H1 (cell line): ENCODE measurements around the gene PPM1L. TPM values are rescaled to one million over a fixed set of nuclear protein-coding genes. Genes with fewer than 3 reads are reported as not detected.
"Not testable (repeated sequence)": the region's sequence is repeated elsewhere in the genome, so short reads cannot be mapped to it uniquely, and the experiment has no call there.

ENCODE experiments used
- CTCF ChIA-PET: fragments of 300-600 bp; sonication (Branson Sonifier 250); formaldehyde crosslinking; loops from one replicate; lab custom pipeline; 2021; ENCODE audit not compliant: partially characterized antibody; lab: Charles Lee
- POLR2A ChIA-PET: fragments of 300-600 bp; sonication (Branson Sonifier 250); formaldehyde crosslinking; loops from one replicate; lab custom pipeline; 2021; ENCODE audit warnings: inconsistent platforms; ENCODE audit not compliant: partially characterized antibody; lab: Charles Lee
- DNase-seq, 2 experiments: peaks; one replicate each; pipeline versions ENCODE4 v3.0.0 to v3.0.0-alpha.2; 2010 to 2022; ENCODE audit warnings: low spot score in 2 of 2, low read depth in 1 of 2, mixed read lengths in 1 of 2
- FAIRE-seq: peaks from 2 replicates; lab custom pipeline; 2011; peaks lifted over from hg19 to GRCh38; lab: Jason Lieb, UNC
- H2AFZ ChIP-seq: 2 replicates; pipeline ENCODE4 v1.8.1; 2012; ENCODE audit warnings: low read length, inconsistent platforms
- H2AK5ac ChIP-seq: 2 replicates; pipeline ENCODE4 v1.6.1; 2013; ENCODE audit warnings: low read depth, low read length
- H2BK120ac ChIP-seq: replicated peaks from 2 replicates; pipeline ENCODE3; 2013; ENCODE audit warnings: low read depth, low read length, inconsistent platforms
- H2BK12ac ChIP-seq: 2 replicates; pipeline ENCODE4 v1.6.1; 2013; ENCODE audit warnings: low read depth, low read length
- H2BK15ac ChIP-seq: 2 replicates; pipeline ENCODE4 v1.6.1; 2013; ENCODE audit warnings: low read length
- H2BK20ac ChIP-seq: 2 replicates; pipeline ENCODE4 v1.6.1; 2013; ENCODE audit warnings: low read length
- H2BK5ac ChIP-seq: 2 replicates; pipeline ENCODE4 v1.6.1; 2013; ENCODE audit warnings: low read depth, low read length
- H3K14ac ChIP-seq: 2 replicates; pipeline ENCODE4 v1.6.1; 2013; ENCODE audit warnings: inconsistent platforms; ENCODE audit not compliant: insufficient read length
- H3K18ac ChIP-seq: 2 replicates; pipeline ENCODE4 v1.6.1; 2013; ENCODE audit warnings: low read length; ENCODE audit errors: extremely low read depth
- H3K23ac ChIP-seq: 2 replicates; pipeline ENCODE4 v1.6.1; 2013; ENCODE audit warnings: inconsistent platforms; ENCODE audit not compliant: insufficient read length
- H3K23me2 ChIP-seq: 2 replicates; pipeline ENCODE4 v1.6.1; 2013; ENCODE audit warnings: low read depth, low read length
- H3K27ac ChIP-seq: 2 replicates; pipeline ENCODE4 v1.6.1; 2011; ENCODE audit warnings: low read depth, low read length, inconsistent platforms
- H3K27me3 ChIP-seq, 4 experiments: replicated peaks in 1 of 4; 1 replicate in 1 of 4; 2 replicates in 3 of 4; pipeline versions ENCODE4 v1.6.1 to v1.8.1; 2011 to 2013; ENCODE audit warnings: low read length in 3 of 4, mild to moderate bottlenecking in 3 of 4, inconsistent platforms in 2 of 4, mixed read lengths in 2 of 4, moderate library complexity in 1 of 4; ENCODE audit not compliant: control insufficient read depth in 3 of 4, insufficient read depth in 3 of 4; ENCODE audit errors: extremely low read depth in 1 of 4
- H3K36me3 ChIP-seq, 4 experiments: 2 replicates each; pipeline versions ENCODE4 v1.6.1 to v1.8.1; 2011 to 2013; ENCODE audit warnings: mild to moderate bottlenecking in 4 of 4, low read length in 3 of 4, moderate library complexity in 2 of 4, control low read depth in 1 of 4, inconsistent platforms in 1 of 4; ENCODE audit not compliant: insufficient read depth in 4 of 4, control insufficient read depth in 2 of 4
- H3K4ac ChIP-seq: replicated peaks from 2 replicates; pipeline ENCODE3; 2013; ENCODE audit warnings: low read length, low read depth, mixed read lengths, inconsistent platforms; ENCODE audit not compliant: insufficient read length
- H3K4me1 ChIP-seq, 4 experiments: replicated peaks in 1 of 4; 1 replicate in 1 of 4; 2 replicates in 3 of 4; pipeline versions ENCODE4 v1.6.1 to v1.8.1; 2011 to 2013; ENCODE audit warnings: low read length in 3 of 4, inconsistent platforms in 2 of 4, mixed read lengths in 1 of 4; ENCODE audit not compliant: insufficient read depth in 4 of 4, control insufficient read depth in 3 of 4
- H3K4me2 ChIP-seq, 2 experiments: 2 replicates each; pipeline versions ENCODE4 v1.6.1 to v1.8.1; 2011 to 2013; ENCODE audit warnings: low read depth in 2 of 2, low read length in 2 of 2, control low read depth in 1 of 2, inconsistent platforms in 1 of 2, mild to moderate bottlenecking in 1 of 2; ENCODE audit not compliant: insufficient read depth in 1 of 2
- H3K4me3 ChIP-seq, 4 experiments: fragments of 200-600, 300-600 bp in 1 of 4; sonication (generic), shearing (Covaris generic), sonication (Bioruptor Twin) in 1 of 4; 2 replicates each; pipeline versions ENCODE4 v1.5.1 to v1.8.1; 2011 to 2016; ENCODE audit warnings: low read length in 4 of 4, low read depth in 3 of 4, control low read depth in 2 of 4, inconsistent platforms in 2 of 4, mild to moderate bottlenecking in 2 of 4, mixed read lengths in 1 of 4, moderate library complexity in 1 of 4; ENCODE audit not compliant: insufficient read depth in 2 of 4; ENCODE audit errors: extremely low read depth in 1 of 4
- H3K56ac ChIP-seq: replicated peaks from 2 replicates; pipeline ENCODE3; 2013; ENCODE audit warnings: low read depth, mild to moderate bottlenecking, mixed read lengths, low read length, inconsistent platforms; ENCODE audit not compliant: insufficient read length
- H3K79me1 ChIP-seq: 2 replicates; pipeline ENCODE4 v1.6.1; 2013; ENCODE audit warnings: low read depth, low read length, control low read depth
- H3K79me2 ChIP-seq, 2 experiments: 2 replicates each; pipeline versions ENCODE4 v1.6.1 to v1.8.1; 2012 to 2013; ENCODE audit warnings: low read length in 2 of 2, mild to moderate bottlenecking in 2 of 2, inconsistent platforms in 1 of 2; ENCODE audit not compliant: insufficient read depth in 2 of 2, control insufficient read depth in 1 of 2
- H3K9ac ChIP-seq, 4 experiments: replicated peaks in 1 of 4; 1 replicate in 1 of 4; 2 replicates in 3 of 4; pipeline versions ENCODE4 v1.6.1 to v1.8.1; 2011 to 2013; ENCODE audit warnings: low read depth in 3 of 4, low read length in 3 of 4, control low read depth in 2 of 4, mild to moderate bottlenecking in 2 of 4, moderate library complexity in 2 of 4, inconsistent platforms in 1 of 4; ENCODE audit errors: extremely low read depth in 1 of 4
- H3K9me3 ChIP-seq, 2 experiments: 2 replicates each; pipeline versions ENCODE4 v1.6.1 to v1.8.1; 2012 to 2013; ENCODE audit warnings: mild to moderate bottlenecking in 2 of 2, moderate library complexity in 2 of 2, control low read depth in 1 of 2, inconsistent platforms in 1 of 2, low read depth in 1 of 2, low read length in 1 of 2, mixed read lengths in 1 of 2; ENCODE audit not compliant: insufficient read depth in 2 of 2
- H4K20me1 ChIP-seq, 2 experiments: replicated peaks in 1 of 2; 2 replicates each; pipeline versions ENCODE3 to v1.8.1; 2011 to 2013; ENCODE audit warnings: inconsistent platforms in 2 of 2, low read length in 2 of 2, mild to moderate bottlenecking in 1 of 2; ENCODE audit not compliant: insufficient read depth in 2 of 2, control insufficient read depth in 1 of 2
- H4K5ac ChIP-seq: 2 replicates; pipeline ENCODE4 v1.6.1; 2013; ENCODE audit warnings: low read length, low read depth, mixed read lengths, inconsistent platforms; ENCODE audit not compliant: insufficient read length
- H4K8ac ChIP-seq: 2 replicates; pipeline ENCODE4 v1.8.0; 2013; ENCODE audit warnings: mild to moderate bottlenecking, moderate library complexity, low read length, inconsistent platforms; ENCODE audit not compliant: insufficient read depth; ENCODE audit errors: extremely low read depth
- H4K91ac ChIP-seq: replicated peaks from 2 replicates; pipeline ENCODE3; 2013; ENCODE audit warnings: low read length, mixed read lengths, inconsistent platforms; ENCODE audit not compliant: insufficient read length
- CEBPB ChIP-seq: IDR thresholded peaks from 2 replicates; pipeline ENCODE4 v1.6.1; 2012; ENCODE audit warnings: low read depth, low read length
- POU5F1 ChIP-seq: IDR thresholded peaks from 2 replicates; pipeline ENCODE4 v1.6.1; 2011; ENCODE audit warnings: low read depth, mild to moderate bottlenecking, low read length, moderate library complexity
- WGBS, 2 experiments: shearing (Covaris generic) in 1 of 2; methylation state at CpG; one replicate each; pipeline versions ENCODE4 v1.1.6 to v1.1.7; 2013 to 2015; ENCODE audit warnings: low lambda C conversion rate in 2 of 2, mixed read lengths in 2 of 2, inconsistent platforms in 1 of 2, low coverage in 1 of 2, missing lambda C conversion rate in 1 of 2; ENCODE audit not compliant: insufficient replicate concordance in 2 of 2, insufficient coverage in 1 of 2, insufficient read length in 1 of 2; ENCODE audit errors: extremely low coverage in 1 of 2, missing lambda C conversion rate in 1 of 2; 5-methylcytosine and 5-hydroxymethylcytosine counted together
- polyA plus RNA-seq, 7 experiments: library from polyadenylated mRNA; depleted of rRNA in 3 of 7; stranded (reverse) in 5 of 7; unstranded in 2 of 7; fragments of >200 nt in 5 of 7; fragments of 200-250 nt in 2 of 7; gene quantifications; 1 replicate in 5 of 7; 2 replicates in 1 of 7; 4 replicates in 1 of 7; pipeline versions ENCODE4 v1.2.1 to v1.2.3, GENCODE V29; 2011 to 2013; ENCODE audit warnings: missing spikeins in 2 of 7, mixed read lengths in 2 of 7
- total RNA-seq: library from RNA; stranded (reverse); fragmentation: NEBNext Ultra II Directional; extraction: Animal tissue kit (Norgen Biotek cat#: 25700); gene quantifications from 2 replicates; pipeline ENCODE4 v1.2.1, GENCODE V29; 2021

PPM1L gene
- total and polyA plus RNA-seq, 2 of the 8 experiments (the other 6 are each of a cell fraction or from before 2014, with no cell fraction given) = 2.8 to 18.1 TPM

GRCh38 chr3:160709477-160710182, 46.4 kb upstream of the PPM1L start (continued):
- TF ChIP-seq POU5F1 = no peak
- TF ChIP-seq CEBPB = no peak

- DNase-seq, H3K56ac ChIP-seq, H3K9ac ChIP-seq, H3K79me2 ChIP-seq, H4K5ac ChIP-seq, H3K14ac ChIP-seq, FAIRE-seq, H3K4me3 ChIP-seq, H2BK20ac ChIP-seq, H2BK5ac ChIP-seq, H3K27me3 ChIP-seq, H3K23me2 ChIP-seq, H2BK120ac ChIP-seq, POLR2A ChIA-PET, H4K91ac ChIP-seq, H4K8ac ChIP-seq, H3K23ac ChIP-seq, H2AK5ac ChIP-seq, H3K36me3 ChIP-seq, H2BK12ac ChIP-seq, H3K79me1 ChIP-seq, H4K20me1 ChIP-seq, H2AFZ ChIP-seq, H3K18ac ChIP-seq, H3K4me1 ChIP-seq, H3K27ac ChIP-seq, H2BK15ac ChIP-seq, H3K4ac ChIP-seq, H3K9me3 ChIP-seq, H3K4me2 ChIP-seq: not testable (repeated sequence)
- WGBS, 2 experiments = 93% methylated on average over 3 of the region's 3 CpGs; no CpG with 5 or more reads in 1 of the 2 experiments
- CTCF ChIA-PET = interaction anchor here (0.9 to 1.9 kb wide), 3 partner anchors 16 to 235 kb away, joined by 3 to 5 read pairs (median 4); no protein-coding TSS in a partner anchor
These were observed 42.9 kb upstream of the PPM1L start for GRCh38 chr3:160713144-160713543.
